ENCODE data around the gene CNIH3. TPM values are rescaled to one million over a fixed set of nuclear protein-coding genes. Genes with fewer than 3 reads are reported as not detected.

Gene CNIH3
- polyA plus RNA-seq, 3 donors: 10.2 to 12.6 (median 10.5) TPM

DNA sequence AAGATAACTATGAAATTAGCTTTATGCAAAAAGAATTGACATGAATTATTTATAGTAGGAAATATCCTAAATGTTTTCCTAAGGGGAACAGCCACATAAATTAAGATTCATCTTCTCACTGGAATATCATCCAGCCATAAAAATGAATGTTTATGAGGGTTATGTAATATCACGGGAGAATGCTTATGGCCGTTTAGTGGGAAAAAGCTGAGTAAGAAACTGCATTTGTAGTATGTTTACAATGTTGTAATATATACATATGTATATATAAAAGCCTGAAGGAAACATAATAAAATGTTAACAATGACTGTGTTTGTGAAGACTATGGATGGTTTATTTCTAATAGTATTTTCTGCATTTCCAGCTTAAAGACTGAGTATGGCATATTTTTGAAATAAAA is 161.1 kb downstream of the CNIH3 start:
- DNase-seq (ENCODE audit: extremely low read depth in 1 of 11, low read depth in 9 of 11, low spot score in 4 of 11): no peak

DNA sequence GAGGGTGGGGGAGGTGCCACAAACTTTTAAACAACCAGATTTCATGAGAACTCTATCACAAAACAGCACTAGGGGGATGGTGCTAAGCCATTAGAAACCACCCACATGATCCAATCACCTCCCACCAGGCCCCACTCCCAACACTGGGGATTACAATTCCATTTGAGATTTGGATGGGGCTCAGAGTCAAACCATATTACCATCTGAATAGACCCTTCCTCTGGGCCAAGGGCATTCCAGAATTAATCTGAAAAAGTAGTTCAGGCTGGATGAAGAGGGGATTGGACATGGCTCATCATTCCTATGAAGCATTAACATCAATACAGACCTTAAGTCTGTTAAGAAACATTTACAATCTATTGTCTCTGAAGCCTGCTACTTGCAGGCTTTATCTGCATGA is 163.4 kb downstream of the CNIH3 start:
- no peak for DNase-seq (ENCODE audit: extremely low read depth in 1 of 11, low read depth in 9 of 11, low spot score in 4 of 11)

DNA sequence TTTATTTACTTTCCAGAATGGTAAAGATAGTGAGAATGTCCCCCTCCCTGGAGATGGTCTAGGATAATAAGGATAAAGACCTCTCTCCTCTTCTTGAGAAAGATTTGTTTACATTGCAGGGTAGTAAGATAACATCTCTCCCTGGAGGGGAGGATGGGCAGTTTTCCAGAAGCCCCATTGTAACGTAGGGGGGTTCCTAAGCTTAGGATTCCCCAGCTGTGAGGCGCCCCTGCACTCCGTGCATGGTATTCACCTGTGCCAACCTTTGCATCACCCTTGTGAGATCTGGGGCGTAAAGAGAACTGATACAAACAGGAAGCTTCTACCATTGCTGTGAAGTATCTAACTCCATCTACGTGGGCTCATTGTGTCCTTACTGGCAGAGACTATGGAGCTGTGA is 164.6 kb downstream of the CNIH3 start:
- no peak for DNase-seq (ENCODE audit: extremely low read depth in 1 of 11, low read depth in 9 of 11, low spot score in 4 of 11)

DNA sequence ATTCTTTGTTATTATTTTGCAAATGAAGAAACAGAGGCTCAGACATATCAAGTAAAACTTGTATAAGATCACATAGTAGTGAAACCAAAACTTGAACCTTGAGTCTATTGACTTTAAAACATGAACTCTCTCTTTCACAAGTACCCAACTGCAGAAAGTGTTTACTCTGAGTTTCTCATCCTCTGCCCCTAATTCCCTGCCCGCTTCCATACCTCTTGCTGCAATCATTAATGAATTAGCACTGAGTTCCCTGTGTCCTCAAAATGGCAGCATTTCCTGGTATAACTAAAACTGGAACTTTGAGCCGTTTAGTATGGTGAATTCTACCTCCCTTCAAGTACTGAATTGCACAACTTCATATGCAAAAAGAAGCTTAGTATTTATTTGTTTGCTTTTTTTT is 165.7 kb downstream of the CNIH3 start:
- no peak for DNase-seq (ENCODE audit: extremely low read depth in 1 of 11, low read depth in 9 of 11, low spot score in 4 of 11)

DNA sequence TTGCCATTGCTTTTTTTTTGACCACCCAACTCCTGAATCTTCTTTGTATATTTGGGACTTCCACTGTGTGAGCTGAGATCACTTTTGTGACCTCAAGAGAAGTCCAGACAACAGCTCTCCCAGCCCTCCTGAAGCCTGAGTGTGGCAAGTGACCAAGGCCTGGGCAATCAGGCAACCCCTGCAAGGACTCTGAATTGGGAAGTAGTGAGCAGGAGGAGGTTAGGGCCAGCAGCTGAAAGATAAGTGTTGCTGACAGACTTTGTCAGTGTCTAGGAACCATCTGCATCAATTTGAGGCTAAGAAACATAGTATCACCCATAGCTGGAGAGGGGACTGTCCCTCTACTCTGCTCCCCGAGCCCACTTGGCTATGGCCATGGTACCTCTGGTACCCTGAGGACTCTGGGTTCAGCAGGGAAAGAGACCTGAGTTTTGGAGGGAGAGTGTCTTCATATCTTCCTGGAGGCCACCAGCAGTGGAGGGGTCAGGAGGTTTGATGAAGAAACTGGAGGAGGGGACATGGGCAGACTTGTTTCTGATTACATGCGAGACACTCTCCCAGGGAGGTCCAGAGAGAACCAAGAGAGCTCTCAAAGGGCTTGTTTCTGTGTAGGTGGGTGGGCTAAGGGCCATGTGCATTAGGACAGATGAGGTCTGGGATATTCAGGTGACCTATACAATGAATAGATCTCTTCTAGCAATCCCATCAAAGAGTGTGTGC is 166.3 kb downstream of the CNIH3 start:
- DNase-seq (ENCODE audit: extremely low read depth in 1 of 11, low read depth in 9 of 11, low spot score in 4 of 11): no peak

DNA sequence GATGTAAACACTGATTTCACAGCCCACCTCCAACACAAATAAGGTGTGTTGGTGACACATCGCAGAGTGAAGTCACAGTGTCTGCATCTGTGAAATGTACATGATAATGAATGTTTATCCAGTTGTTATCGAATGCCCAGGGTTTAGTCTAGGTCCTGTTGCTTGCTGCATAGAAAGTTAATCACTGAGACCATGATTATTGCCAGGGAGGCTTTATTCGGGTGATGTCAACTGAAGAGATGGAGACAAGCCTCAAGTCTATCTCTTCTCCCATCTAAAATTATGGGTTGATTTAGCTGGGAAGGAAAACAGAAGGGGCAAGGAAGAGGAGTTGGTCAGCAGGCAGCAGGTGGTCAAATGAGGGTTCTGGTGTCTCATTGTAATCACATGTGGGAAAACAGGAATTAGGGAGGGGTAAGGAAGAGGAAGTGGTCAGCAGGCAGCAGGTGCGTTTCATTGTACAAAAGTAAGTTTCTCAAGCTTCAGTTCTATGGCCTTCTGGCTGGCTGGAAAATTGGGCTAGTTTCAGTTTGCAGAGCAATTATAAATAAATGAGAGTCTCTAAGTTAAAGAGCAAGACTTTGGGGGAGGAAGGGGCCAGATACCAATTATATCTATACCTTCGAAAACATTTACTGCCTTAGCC is 167.0 kb downstream of the CNIH3 start:
- no peak for DNase-seq (ENCODE audit: extremely low read depth in 1 of 11, low read depth in 9 of 11, low spot score in 4 of 11)

DNA sequence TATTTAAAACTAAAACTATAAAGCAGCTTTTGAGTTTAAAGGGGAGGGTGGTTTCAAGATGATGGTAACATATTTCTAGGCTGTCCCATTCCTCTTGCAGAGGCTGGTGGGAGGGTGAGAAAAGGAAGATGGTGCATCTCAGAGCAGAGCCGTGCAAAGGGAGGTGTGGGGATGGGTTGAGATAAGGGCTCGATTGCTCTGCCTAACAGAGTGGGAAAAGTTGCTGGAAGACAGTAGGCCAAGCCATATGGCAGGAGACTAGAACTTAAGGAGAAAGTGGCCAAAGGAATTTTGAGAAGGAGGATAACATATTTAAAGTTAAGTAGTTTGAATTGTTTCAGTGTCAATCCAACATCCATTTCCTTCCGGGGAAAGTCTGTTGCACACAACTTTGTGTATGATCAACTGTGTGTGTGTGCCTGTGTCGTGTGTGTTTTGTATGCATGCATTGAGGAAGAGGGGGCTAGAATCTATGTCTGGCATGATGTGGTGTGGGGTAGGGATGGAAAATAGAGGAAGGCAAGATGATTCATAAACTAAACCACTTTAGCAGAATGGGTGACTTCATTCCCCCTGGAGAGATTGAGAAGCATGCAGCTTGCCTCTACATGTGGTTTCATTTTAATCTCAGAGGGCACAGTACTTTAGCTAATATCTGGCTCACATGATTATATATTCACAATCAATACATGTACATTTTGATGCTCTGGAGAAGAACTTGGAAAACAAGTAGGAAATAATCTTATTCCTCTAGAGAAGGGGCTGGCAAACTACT is 168.3 kb downstream of the CNIH3 start:
- no peak for DNase-seq (ENCODE audit: extremely low read depth in 1 of 11, low read depth in 9 of 11, low spot score in 4 of 11)

DNA sequence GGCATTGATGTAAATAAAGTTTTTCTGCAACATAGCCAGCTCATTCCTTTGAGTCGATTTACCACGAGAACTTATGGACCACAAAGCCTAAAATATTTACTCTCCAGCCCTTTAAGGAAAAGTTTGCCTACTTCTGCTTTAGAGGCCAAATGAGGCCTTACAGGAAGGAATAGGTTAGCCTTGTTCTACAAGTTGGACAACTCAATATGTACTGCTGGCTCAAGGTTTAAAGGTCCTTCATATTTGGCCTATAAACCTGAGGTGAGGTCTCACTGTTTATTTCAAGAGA is 168.9 kb downstream of the CNIH3 start:
- DNase-seq (ENCODE audit: extremely low read depth in 1 of 11, low read depth in 9 of 11, low spot score in 4 of 11): no peak

DNA sequence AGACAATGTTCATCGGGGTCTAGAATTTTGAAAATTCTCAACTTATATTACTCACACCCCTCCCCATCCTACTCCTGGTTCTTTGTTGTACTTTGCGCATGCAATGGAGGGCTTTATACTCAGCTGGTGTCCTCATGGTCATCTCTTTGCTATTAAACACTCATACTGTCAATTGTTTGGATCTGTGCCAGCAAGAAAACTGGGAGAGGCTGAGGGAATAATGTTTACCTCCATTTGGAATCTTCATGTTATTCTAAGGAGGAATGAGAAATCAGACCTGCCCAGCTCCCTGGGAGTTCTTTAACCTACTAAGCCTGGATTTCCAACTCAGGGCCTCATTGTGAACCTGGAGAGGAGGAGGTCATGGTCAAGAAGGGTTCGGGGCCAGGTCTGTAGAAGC is 169.5 kb downstream of the CNIH3 start:
- DNase-seq (ENCODE audit: extremely low read depth in 1 of 11, low read depth in 9 of 11, low spot score in 4 of 11): no peak

DNA sequence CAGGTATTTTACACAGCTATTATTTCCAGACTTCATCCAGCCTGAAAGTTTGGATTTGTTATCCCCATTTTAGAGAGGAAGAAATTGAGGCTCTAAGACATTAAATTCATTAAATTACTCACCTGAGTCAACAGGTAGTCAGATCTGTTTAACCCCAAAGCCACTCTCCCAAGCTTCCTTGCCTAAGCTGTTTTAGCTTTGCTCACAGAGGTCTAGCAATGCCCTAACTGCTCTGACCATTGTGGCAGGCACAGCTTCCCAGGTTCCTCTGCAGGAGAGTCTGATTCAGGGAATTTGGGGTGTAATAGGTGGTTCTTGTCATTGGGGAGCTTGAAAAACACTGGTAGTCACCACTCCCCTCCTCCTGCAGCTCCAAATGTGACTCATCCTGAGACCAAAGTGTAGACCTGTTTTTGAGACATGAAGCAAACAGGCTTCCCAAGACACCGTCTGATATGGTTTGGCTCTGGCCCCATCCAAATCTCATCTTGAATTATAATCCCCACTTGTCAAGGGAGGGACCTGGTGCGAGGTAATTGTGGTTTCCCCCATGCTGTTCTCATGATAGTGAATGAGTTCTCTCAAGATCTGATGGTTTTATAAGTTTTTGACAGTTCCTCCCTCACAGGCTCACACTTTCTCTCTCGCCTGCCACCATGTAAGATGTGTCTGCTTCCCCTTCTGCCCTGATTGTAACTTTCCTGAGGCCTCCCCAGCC is 170.6 kb downstream of the CNIH3 start:
- DNase-seq (ENCODE audit: extremely low read depth in 1 of 11, low read depth in 9 of 11, low spot score in 4 of 11): no peak

DNA sequence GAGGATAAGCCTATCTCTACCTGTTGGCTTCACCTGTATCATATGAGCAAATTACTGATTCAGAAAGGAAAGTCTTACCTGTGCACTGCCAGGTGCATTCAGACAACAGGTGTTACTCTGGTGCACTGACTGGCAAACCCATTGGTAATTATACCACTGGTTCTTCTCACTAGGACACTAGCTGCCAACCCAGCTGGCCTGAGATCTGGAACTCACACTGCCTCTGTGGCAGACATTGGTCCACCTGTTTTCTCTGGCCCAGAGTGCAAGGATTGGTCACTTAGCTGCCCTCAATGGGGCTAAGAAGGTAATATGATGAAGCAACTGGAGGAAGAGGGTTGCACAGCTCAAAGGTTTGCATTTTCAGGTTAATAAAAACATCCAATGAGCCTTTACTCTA is 173.2 kb downstream of the CNIH3 start:
- DNase-seq (ENCODE audit: extremely low read depth in 1 of 11, low read depth in 9 of 11, low spot score in 4 of 11): no peak

Other genes with a start within 250 kb of the CNIH3 start
- 100 to 1,000 TPM in 1 of 3 donors, 10 to 100 TPM in 2; 92.3 to 109 (median 99.6) TPM for gene WDR26, start 181.5 kb upstream of the CNIH3 start, polyA plus RNA-seq (ENCODE audit: insufficient read length in 3 of 3)

Data from renal cortex interstitium (tissue), 11 donors.